Stomach (tissue), 4 donors: ENCODE measurements around the gene DIPK1B.

Experiments
- CTCF ChIP-seq, 7 experiments: fragments of 450-650 bp in 4 of 7; fragments of 200-600 bp in 3 of 7; sonication (generic) in 3 of 7; IDR thresholded peaks; one replicate each; pipeline ENCODE4 v1.5.1; 2016 to 2019; ENCODE audit warnings: antibody characterized with exemption in 7 of 7, control low read depth in 2 of 7, mild to moderate bottlenecking in 1 of 7
- EP300 ChIP-seq: sonication (generic); formaldehyde crosslinking; IDR thresholded peaks from one replicate; pipeline ENCODE4 v1.6.1; 2017; ENCODE audit warnings: antibody characterized with exemption
- POLR2A ChIP-seq, 4 donors: fragments of 450-650 bp; IDR thresholded peaks; one replicate each; pipeline ENCODE4 v1.6.1; 2016; ENCODE audit warnings: antibody characterized with exemption in 4 of 4, control low read depth in 2 of 4, mild to moderate bottlenecking in 1 of 4, moderate library complexity in 1 of 4
- POLR2AphosphoS5 ChIP-seq, 3 donors: sonication (generic); formaldehyde crosslinking; IDR thresholded peaks; one replicate each; pipeline ENCODE4 v1.6.1; 2016; ENCODE audit warnings: antibody characterized with exemption in 3 of 3

GRCh38 chr9:136723362-136723976 is 11.1 kb downstream of the DIPK1B start:
- TF ChIP-seq CTCF (IDR thresholded peaks at IDR 0.05) (no peak), POLR2AphosphoS5 (IDR thresholded peaks at IDR 0.05) (no peak), POLR2A (IDR thresholded peaks at IDR 0.05) (no peak), EP300 (no peak)
